Measurements from ENCODE around the gene PRIM2. TPM values are rescaled to one million over a fixed set of nuclear protein-coding genes. Genes with fewer than 3 reads are reported as not detected.
"Not testable (repeated sequence)": the region's sequence is repeated elsewhere in the genome, so short reads cannot be mapped to it uniquely, and the experiment has no call there.

Gene PRIM2
- total RNA-seq, 1 experiment from 2014 or later: 14.8 TPM

GRCh38 chr6:57440735-57441134 lies 123.3 kb downstream of the PRIM2 start:
- not testable (repeated sequence) for DNase-seq (ENCODE audit: extremely low read depth, low read depth)

- not testable (repeated sequence) for DNase-seq (ENCODE audit: extremely low read depth, low read depth)
These were observed 124.7 kb downstream of the PRIM2 start for GRCh38 chr6:57442133-57442532.

- not testable (repeated sequence) for DNase-seq (ENCODE audit: extremely low read depth, low read depth)
These were observed 125.8 kb downstream of the PRIM2 start for GRCh38 chr6:57443181-57443580.

GRCh38 chr6:57444787-57445186 lies 127.4 kb downstream of the PRIM2 start:
- DNase-seq (ENCODE audit: extremely low read depth, low read depth): not testable (repeated sequence)

GRCh38 chr6:57445379-57445778 lies 127.9 kb downstream of the PRIM2 start:
- not testable (repeated sequence) for DNase-seq (ENCODE audit: extremely low read depth, low read depth)

GRCh38 chr6:57445790-57446468 lies 128.5 kb downstream of the PRIM2 start:
- not testable (repeated sequence) for DNase-seq (ENCODE audit: extremely low read depth, low read depth)

- DNase-seq (ENCODE audit: extremely low read depth, low read depth): not testable (repeated sequence)
These were observed 132.2 kb downstream of the PRIM2 start for GRCh38 chr6:57449496-57450066.

GRCh38 chr6:57459781-57460180 lies 142.4 kb downstream of the PRIM2 start:
- DNase-seq (ENCODE audit: extremely low read depth, low read depth): not testable (repeated sequence)

- not testable (repeated sequence) for DNase-seq (ENCODE audit: extremely low read depth, low read depth)
These were observed 143.6 kb downstream of the PRIM2 start for GRCh38 chr6:57461022-57461421.

- DNase-seq (ENCODE audit: extremely low read depth, low read depth): not testable (repeated sequence)
These were observed 146.4 kb downstream of the PRIM2 start for GRCh38 chr6:57463809-57464208.

- DNase-seq (ENCODE audit: extremely low read depth, low read depth): not testable (repeated sequence)
These were observed 148.5 kb downstream of the PRIM2 start for GRCh38 chr6:57465968-57466367.

- no peak for DNase-seq (ENCODE audit: extremely low read depth, low read depth)
These were observed 151.6 kb downstream of the PRIM2 start for GRCh38 chr6:57469072-57469471.

- not testable (repeated sequence) for DNase-seq (ENCODE audit: extremely low read depth, low read depth)
These were observed 152.7 kb downstream of the PRIM2 start for GRCh38 chr6:57470148-57470547.

- DNase-seq (ENCODE audit: extremely low read depth, low read depth): not testable (repeated sequence)
These were observed 154.0 kb downstream of the PRIM2 start for GRCh38 chr6:57471314-57471864.

- not testable (repeated sequence) for DNase-seq (ENCODE audit: extremely low read depth, low read depth)
These were observed 155.5 kb downstream of the PRIM2 start for GRCh38 chr6:57472861-57473362.

GRCh38 chr6:57474862-57475475 lies 157.5 kb downstream of the PRIM2 start:
- DNase-seq (ENCODE audit: extremely low read depth, low read depth): not testable (repeated sequence)

GRCh38 chr6:57475656-57476055 lies 158.2 kb downstream of the PRIM2 start:
- DNase-seq (ENCODE audit: extremely low read depth, low read depth): not testable (repeated sequence)

GRCh38 chr6:57480194-57480593 lies 162.8 kb downstream of the PRIM2 start:
- DNase-seq (ENCODE audit: extremely low read depth, low read depth): not testable (repeated sequence)

GRCh38 chr6:57481121-57481520 lies 163.7 kb downstream of the PRIM2 start:
- not testable (repeated sequence) for DNase-seq (ENCODE audit: extremely low read depth, low read depth)

- DNase-seq (ENCODE audit: extremely low read depth, low read depth): not testable (repeated sequence)
These were observed 165.0 kb downstream of the PRIM2 start for GRCh38 chr6:57482471-57482870.

- not testable (repeated sequence) for DNase-seq (ENCODE audit: extremely low read depth, low read depth)
These were observed 169.2 kb downstream of the PRIM2 start for GRCh38 chr6:57486494-57487081.

All from NCI-H460 (cell line).